ENCODE measurements around the gene TMEM201.

The TMEM201 gene

GRCh38 chr1:9599741-9600140, 11.0 kb downstream of the TMEM201 start:
- no peak for DNase-seq

GRCh38 chr1:9600861-9601834, 12.4 kb downstream of the TMEM201 start:
- DNase-seq = no peak

GRCh38 chr1:9601942-9602793, 13.5 kb downstream of the TMEM201 start:
- no peak for DNase-seq

- no peak for DNase-seq
Measured at GRCh38 chr1:9602794-9603167, 14.1 kb downstream of the TMEM201 start.

GRCh38 chr1:9603307-9603706, 14.6 kb downstream of the TMEM201 start:
- no peak for DNase-seq

GRCh38 chr1:9603766-9604753, 15.3 kb downstream of the TMEM201 start:
- no peak for DNase-seq

GRCh38 chr1:9604836-9605235, 16.1 kb downstream of the TMEM201 start:
- no peak for DNase-seq

GRCh38 chr1:9605946-9606455, 17.3 kb downstream of the TMEM201 start:
- no peak for DNase-seq

- no peak for DNase-seq
Measured at GRCh38 chr1:9606458-9606857, 17.7 kb downstream of the TMEM201 start.

- DNase-seq = peak in 21 of 56 donors; percentile 8 to 64 (median 25)
Measured at GRCh38 chr1:9606948-9607347, 18.2 kb downstream of the TMEM201 start.

GRCh38 chr1:9607352-9607751, 18.6 kb downstream of the TMEM201 start:
- DNase-seq = no peak

GRCh38 chr1:9609998-9610397, 21.3 kb downstream of the TMEM201 start:
- DNase-seq = no peak

GRCh38 chr1:9610548-9610947, 21.8 kb downstream of the TMEM201 start:
- no peak for DNase-seq

GRCh38 chr1:9611716-9612115, 23.0 kb downstream of the TMEM201 start:
- DNase-seq = no peak

GRCh38 chr1:9612162-9612845, 23.6 kb downstream of the TMEM201 start:
- no peak for DNase-seq

- DNase-seq = no peak
Measured at GRCh38 chr1:9612871-9613624, 24.3 kb downstream of the TMEM201 start.

GRCh38 chr1:9613625-9614299, 25.1 kb downstream of the TMEM201 start:
- no peak for DNase-seq

- peak in 24 of 56 donors; percentile 0 to 61 (median 22) for DNase-seq
Measured at GRCh38 chr1:9615316-9616063, 26.8 kb downstream of the TMEM201 start.
